Activated T-cell treated with anti-CD3 and anti-CD28 coated beads, Interleukin-2, amount 50 U/mL, for 24 hours (primary cell): ENCODE results near the gene FAM24B.
A peak's percentile ranks its signal among the peaks of the same experiment; 100 is the strongest.
"Not testable (repeated sequence)": the region's sequence is repeated elsewhere in the genome, so short reads cannot be mapped to it uniquely, and the experiment has no call there.

Experiments used
- DNase-seq: peaks from one replicate; pipeline ENCODE4 v3.0.0-alpha.2; 2020
- H3K27ac Mint-ChIP-seq: 2 replicates; pipeline ENCODE4 v1.8.0; 2020; ENCODE audit warnings: mild to moderate bottlenecking, mixed read lengths
- H3K27me3 Mint-ChIP-seq: 2 replicates; pipeline ENCODE4 v1.8.0; 2020; ENCODE audit warnings: mixed read lengths
- H3K36me3 Mint-ChIP-seq: 2 replicates; pipeline ENCODE4 v1.8.0; 2020; ENCODE audit warnings: low read depth, mixed read lengths
- H3K4me1 Mint-ChIP-seq: 2 replicates; pipeline ENCODE4 v1.8.0; 2020; ENCODE audit warnings: low read depth, mixed read lengths
- H3K4me3 Mint-ChIP-seq: 2 replicates; pipeline ENCODE4 v1.8.0; 2020; ENCODE audit warnings: mild to moderate bottlenecking, moderate library complexity, mixed read lengths
- H3K9me3 Mint-ChIP-seq: 2 replicates; pipeline ENCODE4 v1.8.0; 2020; ENCODE audit warnings: mixed read lengths

FAM24B gene

GRCh38 chr10:122866757-122867482 lies 12.5 kb downstream of the FAM24B start:
- Mint-ChIP-seq H3K4me1 (peaks cover 54% of the 10 kb centered on the region), H3K27ac (peak overlapping the region; percentile 37), H3K36me3 (peaks cover 42% of the 10 kb centered on the region)
- not testable (repeated sequence) for H3K4me3 Mint-ChIP-seq, H3K9me3 Mint-ChIP-seq, DNase-seq, H3K27me3 Mint-ChIP-seq

- Mint-ChIP-seq H3K36me3 (peaks cover 39% of the 10 kb centered on the region), H3K4me1 (peaks cover 50% of the 10 kb centered on the region), H3K9me3 (peaks cover 4% of the 10 kb centered on the region), H3K4me3 (no peak overlapping the region), H3K27me3 (no peaks in the 10 kb centered on the region), H3K27ac (no peak overlapping the region)
- no peak for DNase-seq
Observed at GRCh38 chr10:122864901-122865300, 14.5 kb downstream of the FAM24B start.

- H3K4me3 Mint-ChIP-seq = no peak overlapping the region
- H3K27me3 Mint-ChIP-seq = no peaks in the 10 kb centered on the region
- no peaks in the 10 kb centered on the region for H3K9me3 Mint-ChIP-seq
- no peak overlapping the region for H3K27ac Mint-ChIP-seq
- peaks cover 44% of the 10 kb centered on the region for H3K4me1 Mint-ChIP-seq
- peaks cover 42% of the 10 kb centered on the region for H3K36me3 Mint-ChIP-seq
- no peak for DNase-seq
Observed at GRCh38 chr10:122864194-122864592, 15.2 kb downstream of the FAM24B start.

GRCh38 chr10:122863216-122864193 lies 15.9 kb downstream of the FAM24B start:
- DNase-seq = no peak
- Mint-ChIP-seq H3K4me3 (no peak overlapping the region), H3K27ac (no peak overlapping the region), H3K36me3 (peaks cover 46% of the 10 kb centered on the region), H3K9me3 (peaks cover 2% of the 10 kb centered on the region), H3K4me1 (peaks cover 41% of the 10 kb centered on the region), H3K27me3 (no peaks in the 10 kb centered on the region)

- no peaks in the 10 kb centered on the region for H3K27me3 Mint-ChIP-seq
- H3K4me3 Mint-ChIP-seq = no peak overlapping the region
- DNase-seq = no peak
- H3K4me1 Mint-ChIP-seq = peaks cover 27% of the 10 kb centered on the region
- H3K27ac Mint-ChIP-seq = no peak overlapping the region
- peaks cover 2% of the 10 kb centered on the region for H3K9me3 Mint-ChIP-seq
- H3K36me3 Mint-ChIP-seq = peaks cover 47% of the 10 kb centered on the region
Observed at GRCh38 chr10:122861711-122862161, 17.6 kb downstream of the FAM24B start.

- Mint-ChIP-seq H3K4me3 (no peak overlapping the region), H3K4me1 (peaks cover 25% of the 10 kb centered on the region), H3K27me3 (no peaks in the 10 kb centered on the region), H3K27ac (no peak overlapping the region), H3K36me3 (peaks cover 59% of the 10 kb centered on the region), H3K9me3 (peaks cover 2% of the 10 kb centered on the region)
- no peak for DNase-seq
Observed at GRCh38 chr10:122859527-122859926, 19.9 kb downstream of the FAM24B start.

- not testable (repeated sequence) for H3K4me3 Mint-ChIP-seq, H3K27me3 Mint-ChIP-seq, H3K27ac Mint-ChIP-seq, DNase-seq, H3K9me3 Mint-ChIP-seq
- peaks cover 73% of the 10 kb centered on the region for H3K36me3 Mint-ChIP-seq
- H3K4me1 Mint-ChIP-seq = peaks cover 29% of the 10 kb centered on the region
Observed at GRCh38 chr10:122858042-122858441, 21.3 kb downstream of the FAM24B start.

GRCh38 chr10:122856902-122857301 lies 22.5 kb downstream of the FAM24B start:
- H3K4me3 Mint-ChIP-seq = no peak overlapping the region
- H3K4me1 Mint-ChIP-seq = peaks cover 29% of the 10 kb centered on the region
- peaks cover 81% of the 10 kb centered on the region for H3K36me3 Mint-ChIP-seq
- H3K27me3 Mint-ChIP-seq = no peaks in the 10 kb centered on the region
- no peak for DNase-seq
- peaks cover 2% of the 10 kb centered on the region for H3K9me3 Mint-ChIP-seq
- H3K27ac Mint-ChIP-seq = no peak overlapping the region

GRCh38 chr10:122855745-122856144 lies 23.6 kb downstream of the FAM24B start:
- Mint-ChIP-seq H3K4me1 (peaks cover 28% of the 10 kb centered on the region), H3K27me3 (no peaks in the 10 kb centered on the region), H3K4me3 (no peak overlapping the region), H3K27ac (no peak overlapping the region), H3K36me3 (peaks cover 90% of the 10 kb centered on the region), H3K9me3 (peaks cover 2% of the 10 kb centered on the region)
- DNase-seq = no peak

GRCh38 chr10:122854648-122855047 lies 24.7 kb downstream of the FAM24B start:
- no peaks in the 10 kb centered on the region for H3K27me3 Mint-ChIP-seq
- peak overlapping the region; percentile 40 for H3K27ac Mint-ChIP-seq
- H3K4me3 Mint-ChIP-seq = no peak overlapping the region
- H3K36me3 Mint-ChIP-seq = peaks cover 95% of the 10 kb centered on the region
- H3K4me1 Mint-ChIP-seq = peaks cover 32% of the 10 kb centered on the region
- no peak for DNase-seq
- peaks cover 2% of the 10 kb centered on the region for H3K9me3 Mint-ChIP-seq

- peaks cover 95% of the 10 kb centered on the region for H3K36me3 Mint-ChIP-seq
- no peak for DNase-seq
- peaks cover under 1% of the 10 kb centered on the region for H3K9me3 Mint-ChIP-seq
- no peaks in the 10 kb centered on the region for H3K27me3 Mint-ChIP-seq
- H3K27ac Mint-ChIP-seq = peak overlapping the region; percentile 42
- peaks cover 32% of the 10 kb centered on the region for H3K4me1 Mint-ChIP-seq
- H3K4me3 Mint-ChIP-seq = no peak overlapping the region
Observed at GRCh38 chr10:122853665-122854313, 25.6 kb downstream of the FAM24B start.

GRCh38 chr10:122852261-122852660 lies 27.1 kb downstream of the FAM24B start:
- peaks cover 97% of the 10 kb centered on the region for H3K36me3 Mint-ChIP-seq
- no peak for DNase-seq
- H3K4me3 Mint-ChIP-seq = no peak overlapping the region
- H3K4me1 Mint-ChIP-seq = peaks cover 32% of the 10 kb centered on the region
- no peak overlapping the region for H3K27ac Mint-ChIP-seq
- no peaks in the 10 kb centered on the region for H3K9me3 Mint-ChIP-seq
- no peaks in the 10 kb centered on the region for H3K27me3 Mint-ChIP-seq

- DNase-seq = no peak
- H3K4me1 Mint-ChIP-seq = peaks cover 32% of the 10 kb centered on the region
Observed at GRCh38 chr10:122850705-122851640, 28.4 kb downstream of the FAM24B start.

More at GRCh38 chr10:122850705-122851640, 28.4 kb downstream of the FAM24B start:
- H3K27me3 Mint-ChIP-seq = no peaks in the 10 kb centered on the region
- H3K27ac Mint-ChIP-seq = no peak overlapping the region
- no peak overlapping the region for H3K4me3 Mint-ChIP-seq
- H3K36me3 Mint-ChIP-seq = peaks cover 98% of the 10 kb centered on the region
- H3K9me3 Mint-ChIP-seq = no peaks in the 10 kb centered on the region
